CD4-positive, alpha-beta T cell treated with Interleukin-2 at 100 ng/mL for 4 hours (primary cell): ENCODE results near the gene DOCK4.
A peak's percentile ranks its signal among the peaks of the same experiment; 100 is the strongest.

Source experiments
- DNase-seq: peaks from one replicate; pipeline ENCODE4 v3.0.0-alpha.2; 2020; ENCODE audit warnings: low spot score

DOCK4 gene

GRCh38 chr7:111753968-111754367 lies 452.2 kb downstream of the DOCK4 start:
- no peak for DNase-seq

- peak; percentile 48 for DNase-seq
These were observed 454.1 kb downstream of the DOCK4 start for GRCh38 chr7:111752022-111752582.

- DNase-seq: no peak
These were observed 455.3 kb downstream of the DOCK4 start for GRCh38 chr7:111750878-111751277.

GRCh38 chr7:111750228-111750627 lies 456.0 kb downstream of the DOCK4 start:
- DNase-seq: no peak

- DNase-seq: no peak
These were observed 456.6 kb downstream of the DOCK4 start for GRCh38 chr7:111749625-111750024.

GRCh38 chr7:111747718-111748117 lies 458.5 kb downstream of the DOCK4 start:
- DNase-seq: no peak

- no peak for DNase-seq
These were observed 459.2 kb downstream of the DOCK4 start for GRCh38 chr7:111746950-111747349.

GRCh38 chr7:111744501-111745155 lies 461.6 kb downstream of the DOCK4 start:
- no peak for DNase-seq

- DNase-seq: no peak
These were observed 462.9 kb downstream of the DOCK4 start for GRCh38 chr7:111743244-111743847.

GRCh38 chr7:111741811-111742240 lies 464.4 kb downstream of the DOCK4 start:
- DNase-seq: peak; percentile 53

- DNase-seq: no peak
These were observed 465.3 kb downstream of the DOCK4 start for GRCh38 chr7:111740942-111741341.

GRCh38 chr7:111736552-111736874 lies 469.7 kb downstream of the DOCK4 start:
- no peak for DNase-seq

GRCh38 chr7:111735661-111736551 lies 470.3 kb downstream of the DOCK4 start:
- DNase-seq: peak; percentile 69

GRCh38 chr7:111734954-111735660 lies 471.1 kb downstream of the DOCK4 start:
- no peak for DNase-seq

- no peak for DNase-seq
These were observed 473.3 kb downstream of the DOCK4 start for GRCh38 chr7:111732923-111733322.

GRCh38 chr7:111730476-111731300 lies 475.5 kb downstream of the DOCK4 start:
- no peak for DNase-seq

- DNase-seq: no peak
These were observed 476.1 kb downstream of the DOCK4 start for GRCh38 chr7:111730057-111730456.

- DNase-seq: no peak
These were observed 476.7 kb downstream of the DOCK4 start for GRCh38 chr7:111729483-111729882.

- no peak for DNase-seq
These were observed 477.6 kb downstream of the DOCK4 start for GRCh38 chr7:111728635-111728995.

- DNase-seq: no peak
These were observed 478.1 kb downstream of the DOCK4 start for GRCh38 chr7:111727905-111728634.

GRCh38 chr7:111718886-111719285 lies 487.3 kb downstream of the DOCK4 start:
- no peak for DNase-seq
